HG02884 (cell line): ENCODE data around the gene WNT7B.

ENCODE experiments used
- ATAC-seq: cut with Tn5 transposase; IDR thresholded peaks from one replicate; pipeline ENCODE4 v1.9.1; 2021; ENCODE audit warnings: mild to moderate bottlenecking, moderate library complexity; ENCODE audit not compliant: unreplicated experiment

Gene WNT7B

DNA sequence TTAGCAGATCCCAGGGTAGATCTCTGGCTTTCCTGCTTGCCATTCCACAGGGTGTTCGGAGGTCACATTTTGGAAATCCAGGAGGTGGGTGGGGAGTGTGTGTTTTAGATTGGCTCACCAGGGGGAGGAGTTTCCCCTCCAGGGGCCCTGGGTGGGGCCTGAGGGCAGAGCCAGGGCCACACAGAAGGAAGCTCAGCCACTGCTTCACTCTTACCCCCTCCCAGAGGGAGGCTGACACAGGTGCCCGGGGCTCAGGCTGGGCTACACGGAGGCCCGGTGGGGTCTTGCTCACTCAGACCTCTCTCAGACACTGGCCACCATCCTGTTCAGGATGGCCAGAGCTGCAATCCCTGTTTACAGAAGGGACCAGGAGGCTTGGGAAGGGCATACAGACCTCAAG, 2.5 kb downstream of the WNT7B start:
- ATAC-seq: no peak

DNA sequence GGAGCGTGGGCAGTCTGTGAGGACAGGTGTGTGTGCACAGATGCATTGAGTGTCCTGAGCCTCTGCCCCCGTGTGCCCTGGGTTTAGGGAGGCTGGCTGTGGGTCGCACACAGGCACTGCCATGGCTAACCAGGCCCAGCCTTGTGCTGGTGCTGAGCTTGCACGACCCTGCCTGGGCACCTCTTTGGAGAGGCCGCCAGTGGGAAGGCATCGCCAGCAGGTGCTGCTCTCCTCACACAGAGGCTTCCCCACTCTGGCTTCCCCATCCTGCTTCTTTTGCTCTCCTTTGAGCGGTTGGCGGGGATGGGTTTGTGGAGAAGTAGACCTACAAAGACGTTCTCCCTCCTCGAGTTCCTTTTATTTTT, 4.1 kb downstream of the WNT7B start:
- no peak for ATAC-seq

DNA sequence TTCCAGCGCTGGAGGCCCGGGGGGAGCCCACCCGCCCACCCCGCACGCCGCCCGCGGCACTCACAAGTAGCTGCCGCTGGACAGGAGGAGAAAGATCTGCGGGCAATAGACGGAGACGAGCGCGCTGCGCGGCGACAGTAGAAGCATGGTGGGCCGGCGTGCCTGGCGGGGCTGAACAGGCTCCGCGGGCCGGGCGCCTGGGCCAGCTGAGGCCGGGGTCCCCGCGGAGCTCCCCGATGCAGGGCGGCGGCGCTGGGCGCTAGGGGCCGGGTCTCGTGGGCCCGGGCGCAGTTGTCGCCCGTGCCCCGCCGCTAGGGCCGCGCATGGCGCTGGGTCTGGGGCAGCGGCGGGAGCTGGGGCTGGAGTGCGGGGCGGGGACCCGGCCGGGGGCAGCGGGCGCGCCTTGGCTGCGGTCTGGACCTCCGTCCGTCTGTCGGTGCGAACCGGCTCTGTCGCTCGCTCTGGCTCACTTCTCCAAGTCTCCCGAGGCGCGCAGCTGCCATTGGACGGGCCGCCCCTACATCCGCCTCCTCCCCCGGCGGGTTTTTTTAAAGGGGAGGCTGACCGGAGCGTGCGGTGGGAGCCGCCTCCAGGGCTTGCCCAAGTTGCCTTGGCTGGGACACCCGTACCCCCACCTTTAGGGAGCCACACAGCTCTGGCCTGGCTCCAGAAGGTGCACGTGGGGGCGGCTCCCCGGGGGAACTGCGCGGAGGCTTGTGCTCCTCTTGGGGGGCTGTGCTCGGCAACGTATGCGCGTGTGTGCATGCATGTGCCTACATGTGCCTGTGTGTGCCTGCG, 4.7 kb downstream of the WNT7B start:
- ATAC-seq: no peak

DNA sequence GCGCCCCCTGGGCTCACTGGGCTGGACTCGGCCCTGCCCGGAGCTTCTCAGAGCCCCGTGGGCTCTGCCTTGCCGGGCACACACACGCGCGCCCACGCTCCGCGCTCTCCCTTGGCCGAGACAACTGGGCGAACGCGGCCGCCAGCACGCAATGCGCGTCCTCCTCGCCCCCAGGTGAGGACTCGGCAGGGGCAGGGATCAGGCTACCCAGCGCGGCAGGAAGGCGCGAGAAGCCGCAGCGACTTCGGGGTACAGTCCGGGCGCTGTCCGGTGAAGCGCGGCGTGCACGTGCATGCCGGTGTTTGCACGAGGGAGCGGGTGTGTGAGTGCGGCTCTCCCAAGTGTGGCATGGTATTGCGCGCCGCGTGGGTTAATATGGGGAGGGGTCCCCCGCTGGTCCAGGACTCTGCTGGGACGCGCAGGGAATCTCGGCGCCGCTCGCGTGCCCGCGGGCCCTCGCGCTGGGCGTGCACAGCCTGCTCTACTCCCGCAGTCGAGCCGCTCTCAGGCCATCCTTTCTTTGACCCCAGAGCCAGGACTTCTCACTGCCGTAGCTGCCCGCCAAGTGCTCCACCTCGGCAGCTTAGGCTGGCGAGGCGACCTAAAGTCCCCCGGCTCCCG, 5.4 kb downstream of the WNT7B start:
- ATAC-seq: no peak

DNA sequence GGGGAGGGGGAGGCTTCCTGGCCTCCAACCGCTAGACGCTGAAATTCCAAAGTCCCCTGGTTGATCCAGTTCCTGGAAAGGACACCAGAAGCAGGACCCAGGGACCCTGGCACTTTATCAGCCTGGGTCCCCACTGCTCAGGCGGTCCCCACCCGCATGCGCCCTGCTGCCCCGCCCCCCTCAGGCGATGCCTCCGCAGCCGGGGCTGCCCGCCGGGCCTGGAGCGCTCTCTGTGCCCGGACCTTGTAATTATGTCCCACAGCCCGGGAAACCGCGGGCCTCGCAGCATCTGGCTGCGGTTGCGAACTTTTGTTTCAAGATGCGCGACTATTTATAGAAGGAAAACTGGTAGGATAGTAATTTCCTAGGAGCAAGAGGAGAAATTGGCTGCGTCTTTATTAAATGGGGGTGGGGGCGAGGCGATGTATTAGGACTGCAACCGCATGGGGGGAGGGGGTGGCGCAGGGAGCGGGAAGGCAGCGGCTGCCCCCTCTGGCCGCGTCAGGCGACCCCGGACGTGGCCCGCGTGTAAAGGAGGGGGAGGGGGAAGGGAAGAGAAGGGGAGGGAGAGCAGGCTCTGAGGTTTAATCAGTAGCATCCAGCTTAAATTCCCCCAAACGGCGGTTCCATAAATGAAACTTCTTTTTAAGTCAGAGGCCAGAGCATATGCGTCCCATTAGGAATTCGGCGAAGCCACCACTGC, 6.1 kb downstream of the WNT7B start:
- no peak for ATAC-seq

DNA sequence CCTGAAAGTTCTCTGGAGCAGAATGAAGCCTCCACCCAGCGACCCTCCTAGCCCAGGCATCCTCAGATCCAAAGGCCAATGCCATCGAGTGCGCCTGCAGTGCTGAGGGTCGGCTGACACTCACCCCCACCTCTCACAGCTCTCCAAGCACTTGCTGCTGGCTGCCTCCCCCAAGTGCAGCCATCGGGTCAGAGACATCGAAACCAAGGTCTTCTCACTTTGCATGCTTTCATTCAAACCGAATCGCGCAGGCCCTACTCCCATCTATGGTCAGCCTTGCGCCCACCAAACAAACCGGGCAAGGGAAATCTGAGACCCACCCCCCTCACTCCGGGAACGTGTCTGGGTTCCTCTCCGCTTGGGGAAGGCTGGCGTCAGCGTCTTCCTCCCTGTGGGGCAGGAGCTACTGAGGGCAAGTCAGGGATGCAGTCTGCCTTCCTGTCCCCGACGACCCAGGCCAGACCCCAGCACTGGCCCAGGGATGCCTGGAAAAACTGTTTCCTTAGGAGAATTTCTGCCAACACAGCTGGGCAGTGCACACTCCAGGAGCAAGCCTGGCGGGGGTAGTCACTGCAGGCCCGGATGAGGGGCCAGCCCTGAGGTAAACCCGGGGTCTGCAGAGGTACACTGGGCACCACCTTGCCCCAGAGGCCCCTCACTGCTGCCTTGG, 7.0 kb downstream of the WNT7B start:
- no peak for ATAC-seq

DNA sequence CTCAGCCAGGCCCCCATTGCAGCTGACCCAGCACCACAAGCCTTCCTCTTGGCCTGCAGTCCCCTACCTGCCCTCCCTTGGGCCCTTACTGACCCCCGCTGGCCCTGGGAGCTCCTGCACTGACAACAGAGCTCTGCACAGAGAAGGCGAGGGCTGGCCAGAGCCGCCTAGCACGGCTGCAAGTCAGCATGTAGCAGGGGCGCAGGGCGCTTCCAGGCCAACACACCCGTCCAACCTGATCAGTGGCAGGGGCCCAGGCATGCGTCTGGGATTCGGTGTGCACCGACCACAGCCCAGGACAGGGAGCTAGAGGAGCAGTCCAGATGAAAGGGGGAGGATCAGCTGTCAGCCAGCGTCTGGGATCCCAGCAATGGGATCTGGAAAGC, 7.6 kb downstream of the WNT7B start:
- no peak for ATAC-seq

DNA sequence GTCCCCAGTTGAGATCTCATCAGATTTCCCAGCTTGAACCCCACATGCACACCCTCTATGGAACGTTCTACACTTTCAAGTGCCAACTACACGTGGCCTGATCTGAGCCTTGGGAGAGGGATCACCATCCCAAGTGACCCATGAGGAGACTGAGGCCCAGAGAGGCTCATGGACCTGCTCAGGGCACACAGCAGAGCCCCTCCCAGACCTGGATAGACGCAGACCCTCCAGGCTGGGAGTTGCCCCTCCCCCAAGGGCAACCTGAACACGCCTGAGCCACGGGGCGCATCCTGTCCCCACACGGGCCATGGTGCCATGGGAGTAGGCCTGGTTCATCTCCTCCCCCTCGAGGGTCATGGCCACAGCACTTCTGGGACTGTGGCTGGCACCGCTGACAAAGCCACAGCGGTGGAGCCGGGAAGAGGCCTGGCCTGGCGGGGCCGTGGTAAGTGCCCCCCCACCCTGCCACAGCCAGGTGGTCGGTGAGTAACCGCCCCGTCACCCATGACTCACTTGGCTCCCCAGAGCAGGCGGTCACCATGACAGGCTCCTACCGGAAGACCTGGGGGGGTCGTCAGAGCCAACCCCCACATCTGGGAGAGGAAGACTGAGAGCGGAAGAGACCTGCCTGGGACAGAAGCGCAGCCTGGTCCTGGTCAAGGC, 8.1 kb downstream of the WNT7B start:
- no peak for ATAC-seq

DNA sequence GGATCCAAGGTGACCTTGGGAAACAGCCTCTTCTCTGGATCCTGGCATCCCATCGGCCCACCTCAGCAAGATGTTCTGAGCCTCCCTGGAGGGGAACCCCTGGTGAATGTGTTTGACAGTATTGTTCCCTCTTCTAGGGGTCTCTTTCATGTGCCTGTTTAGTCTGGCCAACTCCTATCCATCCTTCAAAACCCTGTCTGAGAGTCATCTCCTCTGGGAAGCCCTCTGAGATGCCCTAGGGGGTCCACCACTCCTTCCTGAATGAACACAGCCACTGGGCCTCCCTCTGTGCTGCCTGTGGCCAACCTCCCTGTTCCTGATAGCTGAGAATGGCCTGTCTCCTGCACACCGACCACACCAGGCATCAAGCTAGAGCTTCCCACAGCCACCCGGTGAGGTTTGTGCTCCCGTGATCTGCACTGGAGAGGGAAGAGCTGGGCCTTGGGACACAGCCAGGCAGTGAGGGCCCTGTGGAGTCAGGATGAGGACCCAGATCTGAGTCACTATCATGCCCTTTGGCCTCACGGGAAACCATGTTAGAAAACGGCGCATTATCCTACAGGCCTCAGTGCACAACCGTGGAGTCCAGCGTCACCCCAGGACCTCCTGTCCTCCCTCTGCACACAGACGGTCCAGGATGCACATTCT, 8.8 kb downstream of the WNT7B start:
- no peak for ATAC-seq

DNA sequence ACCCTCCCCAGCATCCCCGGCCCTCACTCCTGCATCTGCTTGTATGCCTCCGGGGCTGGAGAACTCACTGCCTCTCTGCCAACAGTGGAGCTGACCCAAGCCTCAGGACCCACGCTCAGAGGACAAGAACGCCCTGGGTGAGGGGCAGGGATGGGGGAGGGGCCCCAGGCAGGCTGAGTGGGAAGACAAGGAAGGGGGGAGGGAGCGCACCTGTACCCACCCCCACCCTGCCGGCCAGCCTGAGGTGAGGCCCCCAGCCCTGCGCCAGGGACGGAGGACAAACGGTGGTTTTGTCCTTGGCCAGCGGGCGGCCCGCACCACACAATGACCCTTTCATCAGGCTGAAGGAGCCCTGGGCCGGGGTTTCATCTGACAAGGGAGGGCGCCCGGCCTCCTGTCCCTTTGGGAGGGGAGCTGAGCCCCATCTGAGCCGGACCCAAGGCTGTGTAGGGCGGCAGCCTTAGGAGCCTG, 10.0 kb downstream of the WNT7B start:
- ATAC-seq: no peak

DNA sequence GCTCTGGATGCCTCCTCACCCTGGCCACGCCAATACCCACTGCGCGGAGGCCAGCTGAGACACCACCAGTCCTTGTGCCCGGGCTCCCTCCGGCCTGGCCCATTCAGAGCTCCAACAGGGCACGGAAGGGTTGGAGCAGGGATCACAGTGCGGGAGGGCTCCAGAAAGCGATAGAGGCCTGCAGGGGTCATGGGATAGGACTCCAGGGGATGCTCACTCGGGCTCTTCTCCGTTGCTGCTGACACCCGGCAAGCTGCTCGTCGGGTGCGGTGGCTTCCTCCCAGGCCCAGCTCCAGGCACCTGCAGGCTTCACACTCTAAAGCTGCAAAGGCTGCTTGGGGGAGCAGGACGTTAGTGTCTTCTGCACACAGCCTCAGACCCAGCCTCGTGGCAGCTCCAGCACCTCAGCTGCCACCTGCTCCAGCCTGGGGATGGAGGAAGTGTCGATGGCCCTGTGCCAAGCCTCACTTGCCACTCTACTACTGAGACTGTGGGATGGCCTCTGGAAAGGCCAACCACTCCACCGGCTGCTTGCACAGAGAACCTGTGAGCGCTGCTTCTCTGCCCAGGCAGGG, 10.6 kb downstream of the WNT7B start:
- ATAC-seq: no peak

DNA sequence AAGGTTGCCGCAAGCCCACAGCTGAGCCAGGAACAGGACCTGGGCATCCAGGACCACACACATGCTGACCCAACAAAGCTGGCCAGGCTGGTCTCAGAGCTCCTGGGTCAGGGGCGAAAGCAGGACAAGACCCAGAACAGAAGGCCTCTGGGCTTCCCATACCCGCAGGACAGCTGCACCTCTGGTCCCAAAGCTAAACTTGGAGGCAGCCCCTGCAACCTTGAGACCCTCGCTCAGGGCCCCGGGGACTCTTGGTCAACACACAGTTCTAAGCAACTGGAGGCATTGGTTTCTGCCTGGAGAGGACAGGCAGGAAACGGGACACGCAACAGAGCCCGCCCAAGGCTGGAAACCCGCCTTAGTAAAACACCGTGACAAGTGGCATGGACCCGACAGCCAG, 11.4 kb downstream of the WNT7B start:
- ATAC-seq: no peak

DNA sequence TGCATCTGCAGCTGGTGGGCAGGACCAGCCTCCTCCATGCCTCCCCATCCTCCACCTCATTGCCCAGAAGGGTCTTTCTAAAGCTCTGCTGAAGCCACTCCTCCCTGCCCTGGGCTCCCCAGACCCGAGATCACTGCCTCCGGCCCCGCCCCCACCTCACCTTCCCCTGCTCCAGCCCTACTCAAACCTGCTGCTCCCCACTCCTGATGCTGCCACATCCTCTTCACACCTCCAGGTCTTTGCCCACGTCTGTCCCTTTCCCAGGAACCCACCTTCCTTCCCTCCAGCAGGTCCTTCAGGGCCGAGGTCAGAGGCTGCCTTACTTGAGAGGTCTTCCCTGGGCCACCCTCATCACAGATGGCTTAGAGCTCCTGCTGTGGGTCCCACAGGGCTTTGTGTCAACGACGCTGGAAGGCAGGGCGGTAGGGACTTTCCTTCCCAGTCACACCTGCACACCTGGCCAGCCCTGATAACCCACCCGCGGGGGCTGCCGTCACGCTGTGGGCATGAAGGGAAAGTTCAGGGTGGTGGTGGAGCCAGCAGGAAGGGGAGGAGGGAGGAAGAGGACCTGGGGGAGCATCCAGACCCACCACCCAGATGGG, 11.9 kb downstream of the WNT7B start:
- ATAC-seq: no peak

DNA sequence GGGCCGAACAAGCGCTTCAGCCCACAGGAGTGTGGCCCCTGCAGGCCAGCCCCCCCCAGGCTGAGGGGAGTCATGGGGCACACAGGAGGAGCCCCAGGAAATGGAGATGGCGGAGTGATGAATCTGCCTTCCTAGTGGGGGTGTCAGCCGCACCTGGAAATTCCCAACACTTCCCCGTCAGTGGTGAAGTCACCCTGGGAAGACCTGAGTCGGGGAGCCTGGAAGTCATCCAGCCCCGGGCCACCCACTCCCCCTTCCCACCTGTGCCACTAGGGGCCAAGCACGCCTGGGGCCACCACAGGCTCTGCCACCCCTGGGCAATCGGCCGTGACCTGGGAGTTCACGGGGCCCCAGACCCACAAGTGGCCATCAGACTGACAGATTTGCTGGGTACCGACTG, 12.6 kb downstream of the WNT7B start:
- ATAC-seq: no peak

DNA sequence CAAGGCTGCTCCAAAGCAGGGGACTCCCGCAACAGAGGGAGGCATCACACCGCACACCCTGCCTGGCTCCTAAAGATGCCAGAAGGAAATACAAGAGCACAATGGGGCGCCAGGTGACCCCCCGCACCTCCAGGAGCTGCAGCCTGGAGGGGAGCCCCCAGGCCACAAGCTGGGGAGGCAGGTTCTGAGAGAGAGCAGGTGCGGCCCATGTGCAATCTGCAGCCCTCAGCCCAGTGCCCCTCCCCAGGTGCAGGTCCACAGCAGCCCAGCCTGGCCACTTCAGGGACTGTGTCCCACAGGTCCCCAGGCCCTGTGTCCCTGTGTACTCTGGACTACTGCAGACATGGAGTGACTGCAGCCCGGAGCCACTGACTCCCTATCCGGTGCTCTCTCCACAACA, 13.1 kb downstream of the WNT7B start:
- ATAC-seq: no peak

DNA sequence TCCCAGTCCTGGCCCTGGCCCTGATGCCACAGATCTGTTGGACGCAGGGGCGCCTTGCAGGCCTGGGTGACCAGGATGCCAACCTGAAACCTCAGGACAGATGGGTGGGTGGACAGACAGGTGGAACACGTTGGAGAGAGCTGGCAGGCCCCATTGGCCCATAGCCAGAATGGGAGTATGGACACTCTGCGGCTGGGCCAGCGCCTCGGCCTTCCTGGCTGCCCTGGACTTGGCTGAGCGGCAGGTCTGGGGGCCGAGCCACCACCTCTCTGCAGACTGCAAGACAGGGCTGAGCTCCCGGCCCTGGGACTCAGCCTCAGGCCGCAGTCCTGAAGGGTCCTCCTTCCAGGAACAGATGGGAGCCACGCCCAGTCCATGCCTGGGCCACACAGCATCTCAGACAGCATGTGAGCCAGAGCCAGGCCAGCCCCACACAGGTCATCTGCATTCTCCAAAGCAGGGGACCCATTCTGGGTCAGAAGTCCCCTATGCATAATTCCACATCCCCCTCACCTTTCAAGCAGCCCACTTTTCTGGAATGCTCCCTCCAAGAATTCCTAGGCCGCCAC, 14.1 kb downstream of the WNT7B start:
- no peak for ATAC-seq

DNA sequence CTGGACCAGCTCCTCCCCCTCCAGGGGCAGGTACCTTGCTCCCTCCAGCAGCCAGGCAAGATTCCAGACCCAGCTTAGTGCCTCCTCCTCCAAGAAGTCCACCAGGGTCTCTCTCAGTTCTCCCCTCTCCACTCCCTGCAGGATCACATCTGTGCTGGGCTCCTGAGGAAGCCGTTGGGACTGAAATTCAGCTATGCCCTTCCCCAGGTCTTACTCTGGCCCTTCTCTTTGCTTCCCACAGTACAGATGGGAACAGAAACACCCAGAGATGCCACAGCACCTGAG, 14.6 kb downstream of the WNT7B start:
- ATAC-seq: no peak

DNA sequence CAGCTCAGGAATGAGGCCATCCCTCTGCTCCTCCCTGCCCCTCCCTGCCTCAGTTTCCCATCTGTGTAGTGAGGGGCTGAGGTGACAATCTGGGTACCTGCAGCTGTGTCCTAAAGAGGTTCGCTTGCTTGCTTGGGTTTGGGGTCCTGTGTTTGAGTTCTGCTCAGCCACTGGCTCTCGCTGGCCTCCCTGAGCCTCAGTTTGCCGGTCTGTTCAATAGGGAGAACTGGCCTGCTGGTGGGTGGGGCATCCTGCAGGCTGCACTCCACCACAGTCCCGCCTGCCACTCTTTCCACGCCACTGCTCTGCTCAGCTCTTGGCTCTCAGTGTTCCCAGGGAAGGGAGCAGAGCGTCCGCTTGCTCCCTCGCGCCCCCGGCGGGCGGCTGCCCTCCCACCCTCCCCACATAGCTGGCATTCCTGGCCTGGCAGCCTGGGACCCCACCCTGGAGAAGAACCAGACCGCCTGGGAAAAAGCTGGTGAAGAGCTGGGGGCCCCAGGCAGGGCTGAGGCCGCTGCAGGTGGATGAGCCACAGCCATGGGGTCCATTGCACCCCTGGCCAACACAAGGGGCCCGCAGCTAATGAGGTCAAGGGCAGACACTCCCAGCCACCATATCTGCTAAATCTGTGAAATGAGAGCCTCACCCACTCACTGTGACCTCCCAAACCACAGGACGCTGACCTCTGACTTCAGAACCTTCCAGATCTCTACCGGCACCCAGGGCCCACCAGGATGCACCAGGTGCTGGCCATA, 15.1 kb downstream of the WNT7B start:
- ATAC-seq: no peak
